H1 (cell line): Measurements from ENCODE around the gene TFB2M.

Experiments used
- CTCF ChIP-seq, 3 experiments: IDR thresholded peaks; 1 replicate in 2 of 3; 2 replicates in 1 of 3; pipeline versions ENCODE4 v1.5.1 to v1.6.1; 2011; ENCODE audit warnings: low read length in 3 of 3, mild to moderate bottlenecking in 3 of 3, inconsistent platforms in 2 of 3, low read depth in 1 of 3, moderate library complexity in 1 of 3; ENCODE audit not compliant: insufficient read depth in 1 of 3; ENCODE audit errors: control extremely low read depth in 1 of 3
- EP300 ChIP-seq, 2 experiments: IDR thresholded peaks; 1 replicate in 1 of 2; 2 replicates in 1 of 2; pipeline ENCODE4 v1.6.1; 2011 to 2012; ENCODE audit warnings: low read depth in 2 of 2, low read length in 2 of 2, mild to moderate bottlenecking in 2 of 2, borderline replicate concordance in 1 of 2, inconsistent platforms in 1 of 2, moderate library complexity in 1 of 2
- EZH2 ChIP-seq: fragments of 200-600 bp; sonication (generic); IDR thresholded peaks from 2 replicates; pipeline ENCODE4 v1.7.1; 2012; ENCODE audit warnings: low read depth, mild to moderate bottlenecking, moderate library complexity, low read length, inconsistent platforms; ENCODE audit not compliant: severe bottlenecking
- GABPA ChIP-seq: IDR thresholded peaks from 2 replicates; pipeline ENCODE4 v1.6.1; 2011; ENCODE audit warnings: mild to moderate bottlenecking, low read length, moderate library complexity, borderline replicate concordance; ENCODE audit not compliant: insufficient read depth
- HDAC2 ChIP-seq, 2 experiments: fragments of 300-600 bp in 1 of 2; sonication (generic) in 1 of 2; IDR thresholded peaks; 2 replicates each; pipeline ENCODE4 v1.6.1; 2011 to 2012; ENCODE audit warnings: low read depth in 2 of 2, low read length in 2 of 2, mild to moderate bottlenecking in 2 of 2, moderate library complexity in 2 of 2, borderline replicate concordance in 1 of 2, inconsistent platforms in 1 of 2
- HDAC6 ChIP-seq: IDR thresholded peaks from one replicate; pipeline ENCODE4 v1.7.1; 2012; ENCODE audit warnings: low read depth, mild to moderate bottlenecking, inconsistent platforms, low read length, moderate library complexity
- MAFK ChIP-seq: IDR thresholded peaks from 2 replicates; pipeline ENCODE4 v1.6.1; 2012; ENCODE audit warnings: low read depth, mild to moderate bottlenecking, improper control_type of control experiment, low read length
- MAX ChIP-seq: IDR thresholded peaks from 2 replicates; pipeline ENCODE4 v1.6.1; 2012; ENCODE audit warnings: inconsistent platforms
- PHF8 ChIP-seq: fragments of 200-600 bp; sonication (generic); conservative IDR thresholded peaks from 2 replicates; pipeline ENCODE4 v1.7.1; 2012; ENCODE audit warnings: low read depth, mild to moderate bottlenecking, inconsistent platforms, low read length, moderate library complexity
- POLR2A ChIP-seq, 2 experiments: IDR thresholded peaks; 1 replicate in 1 of 2; 2 replicates in 1 of 2; pipeline ENCODE4 v1.6.1; 2011; ENCODE audit warnings: low read depth in 2 of 2, low read length in 2 of 2, mild to moderate bottlenecking in 2 of 2; ENCODE audit errors: control extremely low read depth in 1 of 2
- POLR2AphosphoS5 ChIP-seq: IDR thresholded peaks from 2 replicates; pipeline ENCODE4 v1.6.1; 2011; ENCODE audit warnings: low read depth, low read length
- SIN3A ChIP-seq, 2 experiments: IDR thresholded peaks in 1 of 2; conservative IDR thresholded peaks in 1 of 2; 2 replicates each; pipeline ENCODE4 v1.6.1; 2011 to 2012; ENCODE audit warnings: low read length in 2 of 2, improper control_type of control experiment in 1 of 2, low read depth in 1 of 2, mild to moderate bottlenecking in 1 of 2
- TCF12 ChIP-seq: IDR thresholded peaks from 2 replicates; pipeline ENCODE4 v1.6.1; 2011; ENCODE audit warnings: low read depth, mild to moderate bottlenecking, low read length

- TF ChIP-seq HDAC6 (no peak), POLR2A (IDR thresholded peaks at IDR 0.05; ENCODE audit: control extremely low read depth in 1 of 2, low read depth in 2 of 2, low read length in 2 of 2) (no peak), EP300 (IDR thresholded peaks at IDR 0.05; ENCODE audit: borderline replicate concordance in 1 of 2, low read depth in 2 of 2, low read length in 2 of 2) (no peak), CTCF (IDR thresholded peaks at IDR 0.05; ENCODE audit: control extremely low read depth in 1 of 3, insufficient read depth in 1 of 3, low read depth in 1 of 3, low read length in 3 of 3) (no peak), HDAC2 (IDR thresholded peaks at IDR 0.05; ENCODE audit: borderline replicate concordance in 1 of 2, low read depth in 2 of 2, low read length in 2 of 2) (no peak), POLR2AphosphoS5 (no peak), TCF12 (no peak), PHF8 (no peak), EZH2 (no peak), MAX (no peak), GABPA (no peak), SIN3A (conservative IDR thresholded peaks at IDR 0.05 in 1 of 2, IDR thresholded peaks at IDR 0.05 in 1 of 2; ENCODE audit: low read depth in 1 of 2, low read length in 2 of 2) (no peak), MAFK (no peak)
Observed at GRCh38 chr1:246513619-246514343, 52.3 kb downstream of the TFB2M start.
